Astrocyte (in vitro differentiated cells and primary cell): ENCODE measurements around the gene NLE1.

Experiments used
- CTCF ChIP-seq: IDR thresholded peaks from 2 replicates; pipeline ENCODE4 v1.5.1; 2011; ENCODE audit warnings: low read depth, mild to moderate bottlenecking, inconsistent platforms, low read length, moderate library complexity; ENCODE audit not compliant: insufficient read depth
- EZH2 ChIP-seq: IDR thresholded peaks from 2 replicates; pipeline ENCODE4 v1.6.1; 2012; ENCODE audit warnings: mild to moderate bottlenecking, low read length, inconsistent platforms; ENCODE audit not compliant: insufficient read depth

- TF ChIP-seq CTCF (no peak), EZH2 (no peak)
Measured at GRCh38 chr17:35088356-35088880, 53.7 kb downstream of the NLE1 start.
